Type B pancreatic cell (in vitro differentiated cells): ENCODE results near the gene SMAP1. TPM values are rescaled to one million over a fixed set of nuclear protein-coding genes. Genes with fewer than 3 reads are reported as not detected.
"Not testable (repeated sequence)": the region's sequence is repeated elsewhere in the genome, so short reads cannot be mapped to it uniquely, and the experiment has no call there.

Experiments used
- DNase-seq: peaks from one replicate; pipeline ENCODE4 v3.0.0; 2021; ENCODE audit warnings: mixed read lengths; ENCODE audit not compliant: unreplicated experiment; ENCODE audit errors: extremely low spot score
- H3K27ac Mint-ChIP-seq: 2 replicates; pipeline ENCODE4 v1.8.0; 2021; ENCODE audit warnings: mild to moderate bottlenecking, mixed read lengths
- H3K27me3 Mint-ChIP-seq: 2 replicates; pipeline ENCODE4 v1.8.0; 2021; ENCODE audit warnings: mixed read lengths
- H3K36me3 Mint-ChIP-seq: 2 replicates; pipeline ENCODE4 v1.8.0; 2021; ENCODE audit warnings: mixed read lengths
- H3K4me1 Mint-ChIP-seq: one replicate; pipeline ENCODE4 v1.8.0; 2021; ENCODE audit warnings: mixed read lengths; ENCODE audit not compliant: unreplicated experiment
- H3K4me3 Mint-ChIP-seq: 2 replicates; pipeline ENCODE4 v1.8.0; 2021; ENCODE audit warnings: mild to moderate bottlenecking, mixed read lengths
- H3K9me3 Mint-ChIP-seq: 2 replicates; pipeline ENCODE4 v1.8.0; 2021; ENCODE audit warnings: mixed read lengths
- total RNA-seq: library from RNA; stranded (reverse); gene quantifications from 2 replicates; pipeline ENCODE4 v1.2.1, GENCODE V29; 2021; ENCODE audit warnings: low replicate concordance
- TF ChIP-seq, protein P1 (sequence below): fragments of 200-600 bp; sonication (generic); conservative IDR thresholded peaks from 2 replicates; pipeline ENCODE4 v1.5.0; 2021; ENCODE audit warnings: antibody characterized with exemption, mild to moderate bottlenecking

The SMAP1 gene
- total RNA-seq, 1 donor from 2014 or later, result 22.8 TPM

DNA sequence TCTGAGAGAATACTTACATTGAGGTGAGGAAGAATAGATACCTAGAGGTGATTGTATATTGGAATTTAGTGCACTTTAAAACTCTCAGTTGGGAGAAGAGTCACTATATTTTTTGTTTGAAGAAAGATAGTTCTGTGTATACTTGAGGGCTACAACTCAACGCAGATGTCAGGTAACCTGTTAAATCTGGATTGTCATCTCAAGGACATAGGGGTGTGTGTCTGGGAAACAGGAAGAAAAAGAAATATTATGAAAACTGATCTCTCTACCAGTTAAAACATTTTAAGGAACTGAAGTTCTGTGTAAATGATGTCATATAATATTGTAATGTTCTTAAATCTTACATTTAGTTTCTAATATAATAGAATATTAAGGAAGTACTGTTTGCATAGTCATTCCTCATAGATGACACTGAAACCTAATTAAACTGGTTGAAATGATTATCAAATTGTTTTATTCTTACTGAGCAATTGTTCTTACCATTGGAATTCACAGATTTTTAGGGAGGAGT is 86.2 kb downstream of the SMAP1 start:
- TF ChIP-seq, protein P1, sequence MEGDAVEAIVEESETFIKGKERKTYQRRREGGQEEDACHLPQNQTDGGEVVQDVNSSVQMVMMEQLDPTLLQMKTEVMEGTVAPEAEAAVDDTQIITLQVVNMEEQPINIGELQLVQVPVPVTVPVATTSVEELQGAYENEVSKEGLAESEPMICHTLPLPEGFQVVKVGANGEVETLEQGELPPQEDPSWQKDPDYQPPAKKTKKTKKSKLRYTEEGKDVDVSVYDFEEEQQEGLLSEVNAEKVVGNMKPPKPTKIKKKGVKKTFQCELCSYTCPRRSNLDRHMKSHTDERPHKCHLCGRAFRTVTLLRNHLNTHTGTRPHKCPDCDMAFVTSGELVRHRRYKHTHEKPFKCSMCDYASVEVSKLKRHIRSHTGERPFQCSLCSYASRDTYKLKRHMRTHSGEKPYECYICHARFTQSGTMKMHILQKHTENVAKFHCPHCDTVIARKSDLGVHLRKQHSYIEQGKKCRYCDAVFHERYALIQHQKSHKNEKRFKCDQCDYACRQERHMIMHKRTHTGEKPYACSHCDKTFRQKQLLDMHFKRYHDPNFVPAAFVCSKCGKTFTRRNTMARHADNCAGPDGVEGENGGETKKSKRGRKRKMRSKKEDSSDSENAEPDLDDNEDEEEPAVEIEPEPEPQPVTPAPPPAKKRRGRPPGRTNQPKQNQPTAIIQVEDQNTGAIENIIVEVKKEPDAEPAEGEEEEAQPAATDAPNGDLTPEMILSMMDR, result no peak
- no peaks in the 10 kb centered on the region for H3K9me3 Mint-ChIP-seq
- no peaks in the 10 kb centered on the region for H3K4me1 Mint-ChIP-seq
- no peak for DNase-seq
- H3K27ac Mint-ChIP-seq, result no peak overlapping the region
- no peaks in the 10 kb centered on the region for H3K27me3 Mint-ChIP-seq
- H3K4me3 Mint-ChIP-seq, result no peak overlapping the region
- peaks cover 5% of the 10 kb centered on the region for H3K36me3 Mint-ChIP-seq

GRCh38 chr6:70758883-70759282 is 91.2 kb downstream of the SMAP1 start:
- no peak overlapping the region for H3K27ac Mint-ChIP-seq
- no peak for DNase-seq
- H3K4me3 Mint-ChIP-seq, result no peak overlapping the region
- H3K9me3 Mint-ChIP-seq, result no peaks in the 10 kb centered on the region
- H3K4me1 Mint-ChIP-seq, result no peaks in the 10 kb centered on the region
- TF ChIP-seq, protein P1, result no peak
- peaks cover 5% of the 10 kb centered on the region for H3K36me3 Mint-ChIP-seq
- no peaks in the 10 kb centered on the region for H3K27me3 Mint-ChIP-seq

GRCh38 chr6:70763754-70764510 is 96.2 kb downstream of the SMAP1 start:
- Mint-ChIP-seq H3K27me3 (no peaks in the 10 kb centered on the region), H3K27ac (no peak overlapping the region), H3K4me3 (no peak overlapping the region), H3K9me3 (no peaks in the 10 kb centered on the region), H3K4me1 (no peaks in the 10 kb centered on the region), H3K36me3 (peaks cover 3% of the 10 kb centered on the region)
- TF ChIP-seq, protein P1, result no peak
- DNase-seq, result no peak

- DNase-seq, result no peak
- no peak overlapping the region for H3K4me3 Mint-ChIP-seq
- no peaks in the 10 kb centered on the region for H3K9me3 Mint-ChIP-seq
- no peaks in the 10 kb centered on the region for H3K4me1 Mint-ChIP-seq
- H3K36me3 Mint-ChIP-seq, result peaks cover 3% of the 10 kb centered on the region
- TF ChIP-seq, protein P1, result no peak
- no peak overlapping the region for H3K27ac Mint-ChIP-seq
- H3K27me3 Mint-ChIP-seq, result no peaks in the 10 kb centered on the region
These were observed 97.0 kb downstream of the SMAP1 start for GRCh38 chr6:70764706-70765105.

GRCh38 chr6:70771351-70771750 is 103.7 kb downstream of the SMAP1 start:
- H3K9me3 Mint-ChIP-seq, H3K4me1 Mint-ChIP-seq, H3K27ac Mint-ChIP-seq, H3K36me3 Mint-ChIP-seq, H3K27me3 Mint-ChIP-seq, H3K4me3 Mint-ChIP-seq, DNase-seq: not testable (repeated sequence)

- Mint-ChIP-seq H3K4me1 (no peaks in the 10 kb centered on the region), H3K27me3 (no peaks in the 10 kb centered on the region), H3K4me3 (no peak overlapping the region), H3K9me3 (peaks cover 8% of the 10 kb centered on the region), H3K36me3 (peaks cover 25% of the 10 kb centered on the region), H3K27ac (no peak overlapping the region)
- no peak for DNase-seq
- TF ChIP-seq, protein P1, result no peak
These were observed 112.3 kb downstream of the SMAP1 start for GRCh38 chr6:70779934-70780333.
